ENCODE measurements around the gene XXYLT1. TPM values are rescaled to one million over a fixed set of nuclear protein-coding genes. Genes with fewer than 3 reads are reported as not detected.

Gene XXYLT1
- total and polyA plus RNA-seq, 12 donors, result 6.2 to 14.6 (median 9.3) TPM

GRCh38 chr3:195103623-195104022, 167.3 kb downstream of the XXYLT1 start:
- H3K9me3 ChIP-seq (replicated peaks in 1 of 3), result no peaks in the 10 kb centered on the region
- DNase-seq, result no peak
- H3K27ac ChIP-seq, result no peak overlapping the region
- no peaks in the 10 kb centered on the region for H3K36me3 ChIP-seq (replicated peaks in 1 of 2)
- WGBS, 4 donors, result 72 to 93% (median 87%) methylated on average over 2 of the region's 2 CpGs
- H3K27me3 ChIP-seq, result no peaks in the 10 kb centered on the region
- intact Hi-C loops (cut with DNase I), result no loop called here
- TF ChIP-seq POLR2A (IDR thresholded peaks at IDR 0.05), result no peak
- no peak for TF ChIP-seq CTCF (IDR thresholded peaks at IDR 0.05)
- H3K4me1 ChIP-seq (replicated peaks in 1 of 2), result peaks cover 8 to 17% of the 10 kb centered on the region in 2 donors
- H3K4me3 ChIP-seq, result no peak overlapping the region

GRCh38 chr3:195102609-195103467, 168.1 kb downstream of the XXYLT1 start:
- 69 to 75% (median 71%) methylated on average over 27 to 32 of the region's 32 CpGs for WGBS, 4 donors
- Histone ChIP-seq H3K4me1 (replicated peaks in 1 of 2) (peaks cover 8 to 17% of the 10 kb centered on the region in 2 donors), H3K9me3 (replicated peaks in 1 of 3) (no peaks in the 10 kb centered on the region), H3K36me3 (replicated peaks in 1 of 2) (no peaks in the 10 kb centered on the region), H3K27ac (peak overlapping the region in 3 of 5 donors; percentile 23 to 57 (median 47)), H3K4me3 (no peak overlapping the region), H3K27me3 (no peaks in the 10 kb centered on the region)
- intact Hi-C loops (cut with DNase I), result no loop called here
- TF ChIP-seq CTCF (IDR thresholded peaks at IDR 0.05) (no peak), POLR2A (IDR thresholded peaks at IDR 0.05) (no peak)
- DNase-seq, result peak; percentile 44 to 74 (median 69)

DNA sequence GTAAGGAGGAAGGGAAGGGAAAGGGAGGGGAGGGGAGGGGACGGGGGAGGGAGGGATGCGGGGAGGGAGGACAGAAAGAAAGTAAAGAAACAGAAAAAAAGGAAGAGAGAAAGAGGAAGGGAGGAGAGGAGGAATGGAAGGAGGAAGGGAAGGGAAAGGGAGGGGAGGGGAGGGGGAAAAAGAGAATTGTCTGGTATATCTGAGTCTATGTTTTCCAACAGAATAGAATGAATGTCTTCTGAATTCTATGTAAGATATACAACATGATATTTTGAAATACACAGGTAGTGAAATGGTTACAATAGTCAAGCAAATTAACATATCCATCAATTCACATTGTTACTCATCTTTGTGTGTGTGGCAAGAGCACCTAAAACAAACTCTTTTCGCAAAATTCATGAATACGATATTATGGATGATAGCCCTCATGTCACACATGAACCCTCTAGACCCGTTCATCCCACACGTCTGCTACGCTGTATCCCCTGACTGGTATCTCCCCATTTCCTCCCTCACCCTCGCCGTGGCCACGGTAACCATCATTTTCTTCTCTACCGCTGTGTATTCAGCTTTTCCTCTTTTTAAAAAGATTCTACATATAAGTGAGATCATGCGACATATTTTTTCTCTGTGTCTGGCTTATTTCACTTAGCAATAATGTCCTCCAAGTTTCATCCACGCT, 168.9 kb downstream of the XXYLT1 start:
- H3K9me3 ChIP-seq (replicated peaks in 1 of 3), result no peaks in the 10 kb centered on the region
- H3K4me1 ChIP-seq (replicated peaks in 1 of 2), result peaks cover 8 to 17% of the 10 kb centered on the region in 2 donors
- intact Hi-C loops (cut with DNase I), result no loop called here
- H3K36me3 ChIP-seq (replicated peaks in 1 of 2), result no peaks in the 10 kb centered on the region
- no peak for DNase-seq
- TF ChIP-seq POLR2A (IDR thresholded peaks at IDR 0.05) (no peak), CTCF (IDR thresholded peaks at IDR 0.05) (no peak)
- H3K27ac ChIP-seq, result peak overlapping the region in 2 of 5 donors; percentile 17 to 57
- no peaks in the 10 kb centered on the region for H3K27me3 ChIP-seq
- H3K4me3 ChIP-seq, result no peak overlapping the region
- 76 to 86% (median 78%) methylated on average over 12 to 13 of the region's 13 CpGs for WGBS, 4 donors

GRCh38 chr3:195101001-195101583, 169.9 kb downstream of the XXYLT1 start:
- no peak overlapping the region for H3K4me3 ChIP-seq
- H3K27ac ChIP-seq, result peak overlapping the region in 1 of 5 donors; percentile 57
- no peaks in the 10 kb centered on the region for H3K9me3 ChIP-seq (replicated peaks in 1 of 3)
- intact Hi-C loops (cut with DNase I), result no loop called here
- TF ChIP-seq CTCF (IDR thresholded peaks at IDR 0.05) (no peak), POLR2A (IDR thresholded peaks at IDR 0.05) (no peak)
- no peaks in the 10 kb centered on the region for H3K27me3 ChIP-seq
- 48 to 75% (median 70%) methylated on average over 4 to 8 of the region's 8 CpGs for WGBS, 4 donors
- peaks cover 8 to 9% of the 10 kb centered on the region in 2 donors for H3K4me1 ChIP-seq (replicated peaks in 1 of 2)
- DNase-seq, result peak in 6 of 7 donors; percentile 23 to 79 (median 44)
- no peaks in the 10 kb centered on the region for H3K36me3 ChIP-seq (replicated peaks in 1 of 2)

Measured in adrenal gland (tissue), 12 donors.